ENCODE results near the gene ESRRG.

GRCh38 chr1:216576234-216576937 is 146.8 kb downstream of the ESRRG start:
- TF ChIP-seq CTCF (IDR thresholded peaks at IDR 0.05; ENCODE audit: low read length) (no peak), EZH2phosphoT487 (IDR thresholded peaks at IDR 0.05; ENCODE audit: low read length) (no peak)

All from MM.1S (cell line).